AG04450 (cell line): ENCODE data around the gene ADAMTS1. TPM values are rescaled to one million over a fixed set of nuclear protein-coding genes. Genes with fewer than 3 reads are reported as not detected.

Experiments used
- CTCF ChIA-PET: fragments of 300-600, 350-600 bp; formaldehyde crosslinking; extraction: SDS; loops from one replicate; lab custom pipeline; 2022; ENCODE audit warnings: antibody characterized with exemption, inconsistent platforms; lab: Charles Lee
- POLR2A ChIA-PET: fragments of 350-600 bp; formaldehyde crosslinking; extraction: SDS; loops from one replicate; lab custom pipeline; 2021; ENCODE audit warnings: antibody characterized with exemption, inconsistent platforms; lab: Yijun Ruan, JAX
- DNase-seq: peaks from one replicate; pipeline ENCODE4 v3.0.0-alpha.2; 2011; ENCODE audit warnings: low read depth, low spot score
- H3K27ac ChIP-seq: one replicate; pipeline ENCODE4 v1.5.1; 2012; ENCODE audit warnings: low read depth, low read length, control low read depth
- H3K27me3 ChIP-seq: one replicate; pipeline ENCODE4 v1.6.0; 2012; ENCODE audit warnings: low read length; ENCODE audit not compliant: control insufficient read depth, insufficient read depth
- H3K4me3 ChIP-seq: 2 replicates; pipeline ENCODE4 v1.5.1; 2011; ENCODE audit warnings: mild to moderate bottlenecking, low read depth, low read length, control low read depth
- H3K9me3 ChIP-seq: 2 replicates; pipeline ENCODE4 v1.5.1; 2012; ENCODE audit warnings: low read length; ENCODE audit not compliant: control insufficient read depth, insufficient read depth
- polyA plus RNA-seq: library from polyadenylated mRNA; depleted of rRNA; stranded (reverse); fragments of >200 nt; gene quantifications from 2 replicates; pipeline ENCODE4 v1.2.3, GENCODE V29; 2011
- TF ChIP-seq, protein P1 (sequence below): IDR thresholded peaks from 2 replicates; pipeline ENCODE4 v1.5.1; 2011; ENCODE audit warnings: low read depth, low read length, control low read depth, inconsistent platforms

The ADAMTS1 gene
- polyA plus RNA-seq, 1 experiment = 309 TPM

DNA sequence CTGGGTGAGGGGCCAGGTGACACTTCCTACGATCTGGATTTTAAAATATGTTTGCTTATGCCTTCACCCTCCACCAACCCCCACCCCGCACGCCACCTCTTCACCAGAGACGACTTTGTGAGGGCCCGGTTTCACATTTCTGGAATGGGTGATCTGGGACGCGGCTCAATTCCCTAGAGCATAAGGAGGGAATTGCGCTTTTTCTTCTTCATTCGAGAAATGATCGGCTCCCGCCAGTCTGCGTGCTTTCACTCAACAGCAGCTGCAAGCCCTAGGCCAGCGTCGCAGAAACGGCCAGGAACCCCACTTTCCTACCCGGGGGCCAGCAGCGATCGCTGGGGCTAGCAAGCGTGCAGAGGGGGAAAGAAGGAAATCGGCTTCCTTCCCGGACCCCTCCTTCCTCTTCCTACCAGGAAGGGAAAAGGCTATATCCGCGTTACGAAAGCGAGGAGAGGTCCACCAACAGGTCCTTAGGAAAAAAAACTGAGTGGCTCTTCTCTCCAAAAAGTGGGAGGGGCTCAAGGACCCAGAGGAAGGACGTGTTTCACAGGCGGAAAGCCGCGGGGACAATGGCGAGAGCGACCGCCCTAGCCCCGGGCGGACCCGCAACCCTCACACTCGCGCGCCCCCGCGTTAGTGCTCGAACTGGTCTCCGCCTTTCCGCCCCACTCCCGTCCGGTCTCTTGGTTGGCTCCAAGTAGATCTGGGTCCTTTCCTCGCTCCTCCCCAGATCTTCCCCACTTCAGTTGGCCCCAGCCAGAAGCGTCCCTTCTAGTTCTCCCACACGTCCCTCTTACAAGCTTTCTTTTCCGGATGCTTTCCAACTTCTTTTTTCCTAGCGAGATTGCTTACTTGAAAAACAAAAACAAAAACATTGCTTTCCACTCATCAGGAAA lies 1.1 kb upstream of the ADAMTS1 start:
- ChIA-PET CTCF (interaction anchor here (0.6 to 3.3 kb wide), 7 partner anchors 12 to 1964 kb away, joined by 3 to 38 read pairs (median 4); no protein-coding TSS in a partner anchor), POLR2A (interaction anchor here (0.6 to 1.8 kb wide), 4 partner anchors 31 to 1265 kb away, joined by 3 to 4 read pairs (median 3); no protein-coding TSS in a partner anchor)
- Histone ChIP-seq H3K27me3 (no peaks in the 10 kb centered on the region), H3K4me3 (peak overlapping the region; percentile 99), H3K27ac (peak overlapping the region; percentile 94), H3K9me3 (no peaks in the 10 kb centered on the region; the same call in 1 of the 2 replicates)
- TF ChIP-seq, protein P1, sequence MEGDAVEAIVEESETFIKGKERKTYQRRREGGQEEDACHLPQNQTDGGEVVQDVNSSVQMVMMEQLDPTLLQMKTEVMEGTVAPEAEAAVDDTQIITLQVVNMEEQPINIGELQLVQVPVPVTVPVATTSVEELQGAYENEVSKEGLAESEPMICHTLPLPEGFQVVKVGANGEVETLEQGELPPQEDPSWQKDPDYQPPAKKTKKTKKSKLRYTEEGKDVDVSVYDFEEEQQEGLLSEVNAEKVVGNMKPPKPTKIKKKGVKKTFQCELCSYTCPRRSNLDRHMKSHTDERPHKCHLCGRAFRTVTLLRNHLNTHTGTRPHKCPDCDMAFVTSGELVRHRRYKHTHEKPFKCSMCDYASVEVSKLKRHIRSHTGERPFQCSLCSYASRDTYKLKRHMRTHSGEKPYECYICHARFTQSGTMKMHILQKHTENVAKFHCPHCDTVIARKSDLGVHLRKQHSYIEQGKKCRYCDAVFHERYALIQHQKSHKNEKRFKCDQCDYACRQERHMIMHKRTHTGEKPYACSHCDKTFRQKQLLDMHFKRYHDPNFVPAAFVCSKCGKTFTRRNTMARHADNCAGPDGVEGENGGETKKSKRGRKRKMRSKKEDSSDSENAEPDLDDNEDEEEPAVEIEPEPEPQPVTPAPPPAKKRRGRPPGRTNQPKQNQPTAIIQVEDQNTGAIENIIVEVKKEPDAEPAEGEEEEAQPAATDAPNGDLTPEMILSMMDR = peak; percentile 37
- no peak for DNase-seq

DNA sequence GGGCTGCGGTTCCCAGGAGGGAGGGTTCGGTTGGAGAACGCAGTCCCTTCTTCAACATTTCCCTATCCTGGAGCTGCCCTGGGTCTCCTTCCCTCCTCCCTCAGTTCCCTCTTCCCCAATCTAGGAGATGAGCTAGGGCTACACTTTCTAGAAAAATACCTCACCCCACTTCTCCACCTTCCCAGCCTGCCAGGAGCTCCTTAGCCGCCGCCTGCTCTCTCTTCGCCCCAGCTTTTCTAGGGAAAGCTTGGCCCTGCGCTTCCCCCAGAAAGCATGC lies 488 bp upstream of the ADAMTS1 start:
- Histone ChIP-seq H3K9me3 (no peaks in the 10 kb centered on the region; the same call in 1 of the 2 replicates), H3K27me3 (no peaks in the 10 kb centered on the region), H3K4me3 (peak overlapping the region; percentile 99), H3K27ac (peak overlapping the region; percentile 94)
- no peak for DNase-seq
- CTCF ChIA-PET = interaction anchor here (0.6 to 1.5 kb wide), 5 partner anchors 11 to 1965 kb away, joined by 3 to 5 read pairs (median 4); no protein-coding TSS in a partner anchor
- TF ChIP-seq, protein P1 = no peak
- POLR2A ChIA-PET = interaction anchor here (0.6 to 1.8 kb wide), 5 partner anchors 30 to 1265 kb away, joined by 3 to 5 read pairs (median 3); no protein-coding TSS in a partner anchor

GRCh38 chr21:26844258-26845065 lies 747 bp downstream of the ADAMTS1 start:
- Histone ChIP-seq H3K27ac (peak overlapping the region; percentile 94), H3K9me3 (no peaks in the 10 kb centered on the region; the same call in 1 of the 2 replicates), H3K4me3 (peak overlapping the region; percentile 99), H3K27me3 (no peaks in the 10 kb centered on the region)
- CTCF ChIA-PET = interaction anchor here (0.9 to 1.7 kb wide), 4 partner anchors 10 to 1901 kb away, joined by 4 to 6 read pairs (median 5); no protein-coding TSS in a partner anchor
- POLR2A ChIA-PET = interaction anchor here (0.6 to 1.9 kb wide), 22 partner anchors 10 to 1928 kb away, joined by 3 to 9 read pairs (median 4); no protein-coding TSS in a partner anchor
- no peak for DNase-seq
- TF ChIP-seq, protein P1 = peak; percentile 28; the same call in 1 of the 2 replicates

- POLR2A ChIA-PET = interaction anchor here (0.6 to 1.9 kb wide), 7 partner anchors 42 to 1280 kb away, joined by 3 to 9 read pairs (median 6); no protein-coding TSS in a partner anchor
- no peak for DNase-seq
- TF ChIP-seq, protein P1 = peak; percentile 21; the same call in 1 of the 2 replicates
- peak overlapping the region; percentile 84 for H3K27ac ChIP-seq
- CTCF ChIA-PET = interaction anchor here (1.3 to 1.7 kb wide), 2 partner anchors 10 to 1902 kb away, joined by 6 read pairs; no protein-coding TSS in a partner anchor
- H3K27me3 ChIP-seq = no peaks in the 10 kb centered on the region
- H3K4me3 ChIP-seq = peak overlapping the region; percentile 99
- H3K9me3 ChIP-seq = no peaks in the 10 kb centered on the region; the same call in 1 of the 2 replicates
Observed at GRCh38 chr21:26843933-26844257, 1.3 kb downstream of the ADAMTS1 start.
